ENCODE measurements around the gene FAM174B.

The FAM174B gene

GRCh38 chr15:92655178-92655995 lies at the start of gene FAM174B:
FAM174B (minus strand) TSS chr15:92655775.
- no peak for DNase-seq

GRCh38 chr15:92696096-92696495 lies 40.5 kb upstream of the FAM174B start:
- DNase-seq: no peak

- DNase-seq: no peak
Measured at GRCh38 chr15:92693691-92694331, 38.2 kb upstream of the FAM174B start.

GRCh38 chr15:92690395-92690794 lies 34.8 kb upstream of the FAM174B start:
- no peak for DNase-seq

GRCh38 chr15:92687746-92688145 lies 32.2 kb upstream of the FAM174B start:
- no peak for DNase-seq

GRCh38 chr15:92687195-92687602 lies 31.6 kb upstream of the FAM174B start:
- DNase-seq: no peak

- DNase-seq: no peak
Measured at GRCh38 chr15:92683511-92683834, 27.9 kb upstream of the FAM174B start.

GRCh38 chr15:92682741-92683510 lies 27.4 kb upstream of the FAM174B start:
- no peak for DNase-seq

- no peak for DNase-seq
Measured at GRCh38 chr15:92681141-92681631, 25.6 kb upstream of the FAM174B start.

GRCh38 chr15:92677999-92678398 lies 22.4 kb upstream of the FAM174B start:
- no peak for DNase-seq

GRCh38 chr15:92676561-92676960 lies 21.0 kb upstream of the FAM174B start:
- DNase-seq: no peak

GRCh38 chr15:92675485-92675884 lies 19.9 kb upstream of the FAM174B start:
- no peak for DNase-seq

- no peak for DNase-seq
Measured at GRCh38 chr15:92674347-92674746, 18.8 kb upstream of the FAM174B start.

- DNase-seq: no peak
Measured at GRCh38 chr15:92672102-92672501, 16.5 kb upstream of the FAM174B start.

GRCh38 chr15:92671406-92671805 lies 15.8 kb upstream of the FAM174B start:
- no peak for DNase-seq

GRCh38 chr15:92670621-92671020 lies 15.0 kb upstream of the FAM174B start:
- no peak for DNase-seq

GRCh38 chr15:92669432-92669831 lies 13.9 kb upstream of the FAM174B start:
- no peak for DNase-seq

GRCh38 chr15:92668620-92669019 lies 13.0 kb upstream of the FAM174B start:
- no peak for DNase-seq

- no peak for DNase-seq
Measured at GRCh38 chr15:92667970-92668485, 12.5 kb upstream of the FAM174B start.

- DNase-seq: no peak
Measured at GRCh38 chr15:92667287-92667904, 11.8 kb upstream of the FAM174B start.

GRCh38 chr15:92666780-92667179 lies 11.2 kb upstream of the FAM174B start:
- DNase-seq: no peak

- DNase-seq: no peak
Measured at GRCh38 chr15:92665100-92665555, 9.6 kb upstream of the FAM174B start.

Data from CD4-positive, alpha-beta T cell treated with Interleukin-21 for 1 hour (primary cell).